Heart right ventricle (tissue), 16 donors: Measurements from ENCODE around the gene COL18A1. TPM values are rescaled to one million over a fixed set of nuclear protein-coding genes. Genes with fewer than 3 reads are reported as not detected.

Source experiments
- ATAC-seq, 8 donors: fragments of 200-7000 bp; cut with Tn5 transposase; one replicate each; pipeline ENCODE4 v1.9.1; 2020; ENCODE audit warnings: mild to moderate bottlenecking in 8 of 8, moderate library complexity in 8 of 8, moderate number of reproducible peaks in 1 of 8
- DNase-seq, 2 donors: peaks; one replicate each; pipeline ENCODE4 v3.0.0-alpha.2; 2020
- H3K27ac ChIP-seq, 10 donors: fragments of 200-600 bp; sonication (generic) in 2 of 10; one replicate each; pipeline versions ENCODE4 v1.5.0 to v1.8.0; 2020 to 2022; ENCODE audit warnings: mild to moderate bottlenecking in 3 of 10
- H3K27me3 ChIP-seq, 7 donors: fragments of 200-600 bp; one replicate each; pipeline ENCODE4 v1.8.0; 2021 to 2022; ENCODE audit warnings: mild to moderate bottlenecking in 2 of 7
- H3K36me3 ChIP-seq, 9 donors: fragments of 200-600 bp; sonication (generic) in 1 of 9; one replicate each; pipeline versions ENCODE4 v1.5.0 to v1.8.0; 2020 to 2022; ENCODE audit warnings: mild to moderate bottlenecking in 2 of 9
- H3K4me1 ChIP-seq, 9 donors: fragments of 200-600 bp; sonication (generic) in 1 of 9; one replicate each; pipeline versions ENCODE4 v1.5.0 to v1.8.0; 2020 to 2022; ENCODE audit warnings: mild to moderate bottlenecking in 4 of 9
- H3K4me3 ChIP-seq, 10 donors: fragments of 200-600 bp; sonication (generic) in 2 of 10; one replicate each; pipeline versions ENCODE4 v1.5.0 to v1.8.0; 2020 to 2022; ENCODE audit warnings: mild to moderate bottlenecking in 7 of 10, moderate library complexity in 2 of 10
- H3K9me3 ChIP-seq, 11 donors: fragments of 200-600 bp in 10 of 11; sonication (generic) in 2 of 11; one replicate each; pipeline versions ENCODE4 v1.5.0 to v1.8.0; 2013 to 2022; ENCODE audit warnings: mild to moderate bottlenecking in 2 of 11, control low read depth in 1 of 11, moderate library complexity in 1 of 11
- CTCF ChIP-seq, 9 donors: fragments of 200-600 bp; sonication (generic) in 2 of 9; IDR thresholded peaks; one replicate each; pipeline versions ENCODE4 v1.5.0 to v1.8.0; 2021 to 2022; ENCODE audit warnings: antibody characterized with exemption in 9 of 9, mild to moderate bottlenecking in 5 of 9, moderate library complexity in 1 of 9
- WGBS, 2 donors: extraction: QIAGEN DNeasy Blood & Tissue Kit; methylation state at CpG; one replicate each; pipeline ENCODE4 v1.1.7; 2013; ENCODE audit warnings: inconsistent platforms in 1 of 2; 5-methylcytosine and 5-hydroxymethylcytosine counted together
- intact Hi-C, 10 donors: fragments of 100-400 bp; cut with DNase I; formaldehyde crosslinking; loops; one replicate each; pipeline versions ENCODE4 v1.11.1 to v1.14.2; 2022
- polyA plus RNA-seq, 2 donors: library from polyadenylated mRNA; stranded (reverse); fragments of 200-250 nt; gene quantifications; one replicate each; pipeline ENCODE4 v1.2.3, GENCODE V29; 2013
- total RNA-seq, 10 donors: library from RNA; stranded (reverse); fragmentation: NEBNext Ultra II Directional in 3 of 10; extraction: Animal tissue kit (Norgen Biotek cat#: 25700) in 3 of 10; gene quantifications; one replicate each; pipeline versions ENCODE4 v1.2.1 to v1.2.4, GENCODE V29; 2021 to 2023
- donor health status: Arrhythmogenic right ventricular cardiomyopathy.
- donor health status: ischemic (EF 13 %, LVEDD 7.1; RV severe dilation, severe dysfunction).
- donor health status: healthy with polysubstance abuse.
- donor health status: DM: no; HTN: yes; CAD: no.
- donor health status: DM: no; HTN: no; CAD: no.
- donor health status: ischemic (EF 25% LVEDD 6.9; RV normal size, moderate dysfunction).
- donor health status: ischemic (EF 25% LVEDD 5.7; RV mildly dilated, moderate dysfunction).
- donor health status: healthy.
- donor health status: DM: yes; HTN: yes; CAD: no.
- donor health status: Ischemic cardiomyopathy.
- donor health status: ischemic (EF 35%, LVEDD 5.7; RV mildly dilated, moderate dysfunction).
- donor health status: nonischemic (EF 11% LVEDD 7.7; RV severe dilation, severe dysfunction).
- donor health status: DM: yes; HTN: yes; CAD: no.
- donor health status: PGD.
- donor health status: ischemic (EF 29% LVEDD 5.4; RV normal size, mild dysfunction).
- donor health status: nonischemic (EF 23%, LVEDD 6.1; RV moderate dilation, normal function).

Gene COL18A1
- total and polyA plus RNA-seq, 12 donors, result 33.7 to 87.1 (median 52.6) TPM

- 92% methylated on average over 37 of the region's 37 CpGs for WGBS, 2 donors
These were observed 20.2 kb downstream of the COL18A1 start for GRCh38 chr21:45424854-45425795.

GRCh38 chr21:45427331-45428271, 22.6 kb downstream of the COL18A1 start:
- DNase-seq, result no peak
- ATAC-seq, result peak in 7 of 8 donors; percentile 17 to 85 (median 57)
- Histone ChIP-seq H3K4me3 (no peak overlapping the region), H3K9me3 (no peaks in the 10 kb centered on the region), H3K27ac (peak overlapping the region in 1 of 10 donors; percentile 15), H3K36me3 (no peaks in the 10 kb centered on the region), H3K4me1 (peaks cover 10 to 56% (median 24%) of the 10 kb centered on the region in 9 donors), H3K27me3 (no peaks in the 10 kb centered on the region)
- intact Hi-C loops, result no loop called here
- no peak for TF ChIP-seq CTCF (IDR thresholded peaks at IDR 0.05)
- WGBS, 2 donors, result 82 to 84% methylated on average over 45 of the region's 45 CpGs

More at GRCh38 chr21:45424854-45425795, 20.2 kb downstream of the COL18A1 start:
- DNase-seq, result peak in 1 of 2 donors; percentile 8
- ATAC-seq, result no peak
- Histone ChIP-seq H3K4me1 (peaks cover 5 to 51% (median 21%) of the 10 kb centered on the region in 9 donors), H3K27me3 (no peaks in the 10 kb centered on the region), H3K9me3 (no peaks in the 10 kb centered on the region), H3K36me3 (no peaks in the 10 kb centered on the region), H3K4me3 (no peak overlapping the region), H3K27ac (no peak overlapping the region)
- intact Hi-C loops, result no loop called here
- no peak for TF ChIP-seq CTCF (IDR thresholded peaks at IDR 0.05)

- WGBS, 2 donors, result 93 to 96% methylated on average over 18 of the region's 18 CpGs
- no peak overlapping the region for H3K27ac ChIP-seq
These were observed 23.6 kb downstream of the COL18A1 start for GRCh38 chr21:45428534-45428933.

More at GRCh38 chr21:45428534-45428933, 23.6 kb downstream of the COL18A1 start:
- H3K4me1 ChIP-seq, result peaks cover 15 to 65% (median 33%) of the 10 kb centered on the region in 9 donors
- H3K9me3 ChIP-seq, result no peaks in the 10 kb centered on the region
- H3K36me3 ChIP-seq, result no peaks in the 10 kb centered on the region
- no peak for TF ChIP-seq CTCF (IDR thresholded peaks at IDR 0.05)
- intact Hi-C loops, result no loop called here
- H3K4me3 ChIP-seq, result no peak overlapping the region
- H3K27me3 ChIP-seq, result no peaks in the 10 kb centered on the region
- no peak for ATAC-seq
- DNase-seq, result no peak
